ENCODE measurements around the gene IFNL1. TPM values are rescaled to one million over a fixed set of nuclear protein-coding genes. Genes with fewer than 3 reads are reported as not detected.
"Not testable (repeated sequence)": the region's sequence is repeated elsewhere in the genome, so short reads cannot be mapped to it uniquely, and the experiment has no call there.

The IFNL1 gene
- total and polyA plus RNA-seq, 4 donors, result not detected

DNA sequence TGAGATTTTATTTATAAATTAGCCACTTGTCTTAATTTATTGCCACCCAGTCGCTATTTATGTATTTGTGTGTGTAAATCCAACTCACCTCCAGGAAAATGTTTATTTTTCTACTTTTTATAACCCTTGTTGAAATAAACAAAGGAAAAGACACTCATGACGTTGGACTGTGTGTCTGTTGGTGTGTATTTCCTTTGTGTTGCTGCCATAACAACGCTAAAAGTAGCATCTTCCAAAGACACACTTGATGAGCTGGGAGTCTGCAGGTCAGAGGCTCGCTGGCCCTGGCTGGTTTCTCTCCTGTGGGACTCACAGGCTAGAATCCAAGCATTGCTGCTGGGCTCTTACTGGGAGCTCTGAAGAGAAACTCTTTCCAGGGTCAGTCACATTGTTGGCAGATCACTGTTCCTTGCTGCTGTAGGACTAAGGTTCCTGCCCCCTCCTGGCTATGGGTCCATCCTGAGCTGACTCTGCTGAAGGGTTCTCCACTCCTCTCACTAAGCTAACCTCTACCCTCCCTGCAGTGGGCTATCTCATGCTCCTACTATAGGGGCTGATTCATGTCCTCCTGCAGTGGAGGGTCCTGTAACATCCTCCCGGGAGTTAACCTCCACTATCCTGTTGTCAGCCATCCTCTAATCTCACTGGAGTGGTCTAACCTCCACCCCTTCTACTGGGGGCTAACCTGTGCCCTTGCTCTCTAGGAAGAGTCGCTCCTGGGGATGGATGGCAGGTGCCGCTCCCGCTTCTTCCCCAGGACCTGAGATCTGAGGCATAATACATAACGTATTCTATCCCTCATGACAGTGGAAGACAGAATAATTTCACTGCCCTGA lies 26.0 kb upstream of the IFNL1 start:
- H3K9ac ChIP-seq (ENCODE audit: low read depth in 1 of 2, low read length in 2 of 2), result no peak overlapping the region
- no peak for TF ChIP-seq SP1 (IDR thresholded peaks at IDR 0.05)
- no peaks in the 10 kb centered on the region for H3K4me1 ChIP-seq (ENCODE audit: control insufficient read depth in 4 of 4, insufficient read depth in 4 of 4, low read length in 3 of 4)
- no peak overlapping the region for H3K4me3 ChIP-seq (ENCODE audit: low read depth in 1 of 3, low read length in 3 of 3)
- H3K36me3 ChIP-seq (ENCODE audit: control insufficient read depth in 4 of 4, insufficient read depth in 3 of 4, low read depth in 1 of 4, low read length in 3 of 4), result no peaks in the 10 kb centered on the region
- no peaks in the 10 kb centered on the region for H3K27me3 ChIP-seq (ENCODE audit: control insufficient read depth in 4 of 4, insufficient read depth in 4 of 4, low read length in 3 of 4)
- H3K27ac ChIP-seq (ENCODE audit: low read depth in 1 of 2, low read length in 2 of 2), result no peak overlapping the region
- WGBS, result 77% methylated on average over 9 of the region's 9 CpGs
- no peak for DNase-seq (ENCODE audit: low spot score)
- H3K9me3 ChIP-seq (ENCODE audit: control insufficient read depth in 4 of 4, low read length in 3 of 4), result no peaks in the 10 kb centered on the region

GRCh38 chr19:39273859-39274258 lies 22.3 kb upstream of the IFNL1 start:
- H3K27ac ChIP-seq (ENCODE audit: low read depth in 1 of 2, low read length in 2 of 2), result not testable (repeated sequence)

DNA sequence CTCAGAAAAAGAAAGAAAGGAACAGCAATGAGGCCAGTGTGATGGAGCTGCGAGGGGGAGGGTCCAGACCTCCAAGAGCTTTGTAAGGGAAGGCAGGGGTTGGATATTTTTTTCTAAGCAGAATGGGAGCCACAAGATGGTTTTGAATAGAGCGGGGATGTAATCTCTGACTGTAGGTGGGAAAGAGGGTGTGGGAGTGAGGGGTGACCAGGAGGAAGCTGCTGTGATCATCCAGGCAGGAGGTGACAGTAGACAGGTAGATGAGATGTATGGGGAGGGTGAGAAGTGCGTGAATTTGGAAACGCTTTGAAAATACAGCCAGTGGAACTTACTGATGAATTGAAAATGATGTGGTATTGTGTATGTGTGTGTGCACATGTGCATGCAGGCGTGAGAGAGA lies 20.6 kb upstream of the IFNL1 start:
- no peak overlapping the region for H3K27ac ChIP-seq (ENCODE audit: low read depth in 1 of 2, low read length in 2 of 2)
- H3K9ac ChIP-seq (ENCODE audit: low read depth in 1 of 2, low read length in 2 of 2), result no peak overlapping the region
- DNase-seq (ENCODE audit: low spot score), result no peak
- no peak overlapping the region for H3K4me3 ChIP-seq (ENCODE audit: low read depth in 1 of 3, low read length in 3 of 3)
- H3K36me3 ChIP-seq (ENCODE audit: control insufficient read depth in 4 of 4, insufficient read depth in 3 of 4, low read depth in 1 of 4, low read length in 3 of 4), result no peaks in the 10 kb centered on the region
- H3K27me3 ChIP-seq (ENCODE audit: control insufficient read depth in 4 of 4, insufficient read depth in 4 of 4, low read length in 3 of 4), result no peaks in the 10 kb centered on the region
- no peak for TF ChIP-seq HNF4G (IDR thresholded peaks at IDR 0.05)
- no peak for TF ChIP-seq HNF4A (conservative IDR thresholded peaks at IDR 0.05)
- no peak for TF ChIP-seq FOXA1 (IDR thresholded peaks at IDR 0.05)
- TF ChIP-seq ZBTB33 (IDR thresholded peaks at IDR 0.05), result no peak
- TF ChIP-seq SP1 (IDR thresholded peaks at IDR 0.05), result no peak
- no peak for TF ChIP-seq GABPA (IDR thresholded peaks at IDR 0.05 in 1 of 2, conservative IDR thresholded peaks at IDR 0.05 in 1 of 2)
- TF ChIP-seq FOXA2 (IDR thresholded peaks at IDR 0.05), result no peak
- TF ChIP-seq RXRA (IDR thresholded peaks at IDR 0.05), result no peak
- peaks cover 0 to 3% (median 0%) of the 10 kb centered on the region in 4 donors for H3K4me1 ChIP-seq (ENCODE audit: control insufficient read depth in 4 of 4, insufficient read depth in 4 of 4, low read length in 3 of 4)
- WGBS, result 87% methylated on average over 5 of the region's 5 CpGs
- H3K9me3 ChIP-seq (ENCODE audit: control insufficient read depth in 4 of 4, low read length in 3 of 4), result no peaks in the 10 kb centered on the region

More at GRCh38 chr19:39273859-39274258, 22.3 kb upstream of the IFNL1 start:
- DNase-seq (ENCODE audit: low spot score); H3K9me3 ChIP-seq (ENCODE audit: control insufficient read depth in 4 of 4, low read length in 3 of 4); H3K27me3 ChIP-seq (ENCODE audit: control insufficient read depth in 4 of 4, insufficient read depth in 4 of 4, low read length in 3 of 4); H3K9ac ChIP-seq (ENCODE audit: low read depth in 1 of 2, low read length in 2 of 2); H3K4me1 ChIP-seq (ENCODE audit: control insufficient read depth in 4 of 4, insufficient read depth in 4 of 4, low read length in 3 of 4); H3K4me3 ChIP-seq (ENCODE audit: low read depth in 1 of 3, low read length in 3 of 3); H3K36me3 ChIP-seq (ENCODE audit: control insufficient read depth in 4 of 4, insufficient read depth in 3 of 4, low read depth in 1 of 4, low read length in 3 of 4): not testable (repeated sequence)
- 92% methylated on average over 5 of the region's 5 CpGs for WGBS

DNA sequence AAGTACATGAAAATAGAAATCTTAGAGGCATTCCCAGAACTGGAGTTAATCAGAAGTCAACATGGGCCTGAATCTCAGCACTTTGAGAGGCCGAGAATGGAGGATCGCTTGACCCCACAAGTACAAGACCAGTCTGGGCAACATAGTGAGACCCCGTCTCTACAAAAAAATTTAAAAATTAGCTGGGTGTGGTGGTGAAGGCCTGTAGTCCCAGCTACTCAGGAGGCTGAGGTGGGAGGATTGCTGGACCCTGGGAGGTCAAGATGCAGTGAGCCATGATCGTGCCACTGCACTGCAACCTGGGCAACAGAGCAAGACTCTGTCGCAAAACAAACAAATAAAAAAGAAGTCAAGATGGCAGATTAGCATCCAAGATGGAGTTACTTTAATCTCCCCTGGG lies 19.5 kb upstream of the IFNL1 start:
- DNase-seq (ENCODE audit: low spot score), result no peak
- Histone ChIP-seq H3K27me3 (ENCODE audit: control insufficient read depth in 4 of 4, insufficient read depth in 4 of 4, low read length in 3 of 4) (no peaks in the 10 kb centered on the region), H3K9ac (ENCODE audit: low read depth in 1 of 2, low read length in 2 of 2) (no peak overlapping the region), H3K36me3 (ENCODE audit: control insufficient read depth in 4 of 4, insufficient read depth in 3 of 4, low read depth in 1 of 4, low read length in 3 of 4) (no peaks in the 10 kb centered on the region), H3K9me3 (ENCODE audit: control insufficient read depth in 4 of 4, low read length in 3 of 4) (no peaks in the 10 kb centered on the region), H3K27ac (ENCODE audit: low read depth in 1 of 2, low read length in 2 of 2) (no peak overlapping the region), H3K4me1 (ENCODE audit: control insufficient read depth in 4 of 4, insufficient read depth in 4 of 4, low read length in 3 of 4) (peaks cover 0 to 3% (median 0%) of the 10 kb centered on the region in 4 donors), H3K4me3 (ENCODE audit: low read depth in 1 of 3, low read length in 3 of 3) (no peak overlapping the region)
- no peak for TF ChIP-seq EGR1 (IDR thresholded peaks at IDR 0.05; ENCODE audit: low read depth in 2 of 2)
- TF ChIP-seq, protein P1, sequence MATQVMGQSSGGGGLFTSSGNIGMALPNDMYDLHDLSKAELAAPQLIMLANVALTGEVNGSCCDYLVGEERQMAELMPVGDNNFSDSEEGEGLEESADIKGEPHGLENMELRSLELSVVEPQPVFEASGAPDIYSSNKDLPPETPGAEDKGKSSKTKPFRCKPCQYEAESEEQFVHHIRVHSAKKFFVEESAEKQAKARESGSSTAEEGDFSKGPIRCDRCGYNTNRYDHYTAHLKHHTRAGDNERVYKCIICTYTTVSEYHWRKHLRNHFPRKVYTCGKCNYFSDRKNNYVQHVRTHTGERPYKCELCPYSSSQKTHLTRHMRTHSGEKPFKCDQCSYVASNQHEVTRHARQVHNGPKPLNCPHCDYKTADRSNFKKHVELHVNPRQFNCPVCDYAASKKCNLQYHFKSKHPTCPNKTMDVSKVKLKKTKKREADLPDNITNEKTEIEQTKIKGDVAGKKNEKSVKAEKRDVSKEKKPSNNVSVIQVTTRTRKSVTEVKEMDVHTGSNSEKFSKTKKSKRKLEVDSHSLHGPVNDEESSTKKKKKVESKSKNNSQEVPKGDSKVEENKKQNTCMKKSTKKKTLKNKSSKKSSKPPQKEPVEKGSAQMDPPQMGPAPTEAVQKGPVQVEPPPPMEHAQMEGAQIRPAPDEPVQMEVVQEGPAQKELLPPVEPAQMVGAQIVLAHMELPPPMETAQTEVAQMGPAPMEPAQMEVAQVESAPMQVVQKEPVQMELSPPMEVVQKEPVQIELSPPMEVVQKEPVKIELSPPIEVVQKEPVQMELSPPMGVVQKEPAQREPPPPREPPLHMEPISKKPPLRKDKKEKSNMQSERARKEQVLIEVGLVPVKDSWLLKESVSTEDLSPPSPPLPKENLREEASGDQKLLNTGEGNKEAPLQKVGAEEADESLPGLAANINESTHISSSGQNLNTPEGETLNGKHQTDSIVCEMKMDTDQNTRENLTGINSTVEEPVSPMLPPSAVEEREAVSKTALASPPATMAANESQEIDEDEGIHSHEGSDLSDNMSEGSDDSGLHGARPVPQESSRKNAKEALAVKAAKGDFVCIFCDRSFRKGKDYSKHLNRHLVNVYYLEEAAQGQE (IDR thresholded peaks at IDR 0.05), result no peak
- TF ChIP-seq FOXA1 (IDR thresholded peaks at IDR 0.05), result no peak
- TF ChIP-seq TAF1 (conservative IDR thresholded peaks at IDR 0.05), result no peak
- no peak for TF ChIP-seq HNF4G (IDR thresholded peaks at IDR 0.05)
- no peak for TF ChIP-seq ATF3 (IDR thresholded peaks at IDR 0.05)
- TF ChIP-seq, protein P2, sequence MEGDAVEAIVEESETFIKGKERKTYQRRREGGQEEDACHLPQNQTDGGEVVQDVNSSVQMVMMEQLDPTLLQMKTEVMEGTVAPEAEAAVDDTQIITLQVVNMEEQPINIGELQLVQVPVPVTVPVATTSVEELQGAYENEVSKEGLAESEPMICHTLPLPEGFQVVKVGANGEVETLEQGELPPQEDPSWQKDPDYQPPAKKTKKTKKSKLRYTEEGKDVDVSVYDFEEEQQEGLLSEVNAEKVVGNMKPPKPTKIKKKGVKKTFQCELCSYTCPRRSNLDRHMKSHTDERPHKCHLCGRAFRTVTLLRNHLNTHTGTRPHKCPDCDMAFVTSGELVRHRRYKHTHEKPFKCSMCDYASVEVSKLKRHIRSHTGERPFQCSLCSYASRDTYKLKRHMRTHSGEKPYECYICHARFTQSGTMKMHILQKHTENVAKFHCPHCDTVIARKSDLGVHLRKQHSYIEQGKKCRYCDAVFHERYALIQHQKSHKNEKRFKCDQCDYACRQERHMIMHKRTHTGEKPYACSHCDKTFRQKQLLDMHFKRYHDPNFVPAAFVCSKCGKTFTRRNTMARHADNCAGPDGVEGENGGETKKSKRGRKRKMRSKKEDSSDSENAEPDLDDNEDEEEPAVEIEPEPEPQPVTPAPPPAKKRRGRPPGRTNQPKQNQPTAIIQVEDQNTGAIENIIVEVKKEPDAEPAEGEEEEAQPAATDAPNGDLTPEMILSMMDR (IDR thresholded peaks at IDR 0.05; ENCODE audit: low read depth, low read length, missing input control), result no peak
- WGBS, result 97% methylated on average over 5 of the region's 5 CpGs
